Choroid plexus epithelial cell (primary cell): Measurements from ENCODE around the gene MYO15A.
A peak's percentile ranks its signal among the peaks of the same experiment; 100 is the strongest.

Source experiments
- DNase-seq: peaks from one replicate; pipeline ENCODE4 v3.0.0-alpha.2; 2010; ENCODE audit warnings: low read depth
- H3K4me3 ChIP-seq: 2 replicates; pipeline ENCODE4 v1.5.1; 2011; ENCODE audit warnings: low read depth, mild to moderate bottlenecking, control low read depth, low read length, moderate library complexity
- CTCF ChIP-seq: conservative IDR thresholded peaks from 2 replicates; pipeline ENCODE4 v1.5.1; 2011; ENCODE audit warnings: low read depth, mild to moderate bottlenecking, control low read depth, inconsistent platforms, low read length, moderate library complexity

MYO15A gene

GRCh38 chr17:18161207-18162145, 52.9 kb downstream of the MYO15A start:
- DNase-seq = peak; percentile 8
- no peak for TF ChIP-seq CTCF
- no peak overlapping the region for H3K4me3 ChIP-seq

DNA sequence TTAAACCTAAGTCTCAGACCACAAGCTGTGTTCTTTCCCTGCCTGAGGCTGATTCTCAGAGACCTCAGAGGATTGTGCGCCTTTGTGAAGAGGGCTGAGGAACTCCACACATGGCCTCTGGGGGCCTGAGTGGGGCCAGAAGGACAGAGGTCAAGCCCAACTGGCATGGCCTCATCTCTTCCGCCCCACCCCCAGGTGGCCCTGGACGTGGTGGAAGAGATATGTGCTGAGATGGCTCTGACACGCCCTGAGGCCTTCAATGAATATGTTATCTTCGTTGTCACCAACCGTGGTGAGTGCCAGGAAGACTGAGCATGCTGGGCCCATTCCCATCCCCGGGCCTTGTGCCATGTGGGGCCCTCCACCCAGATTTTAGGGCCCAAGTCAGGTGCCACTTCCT, 55.0 kb downstream of the MYO15A start:
- TF ChIP-seq CTCF = no peak
- DNase-seq = no peak
- no peak overlapping the region for H3K4me3 ChIP-seq

DNA sequence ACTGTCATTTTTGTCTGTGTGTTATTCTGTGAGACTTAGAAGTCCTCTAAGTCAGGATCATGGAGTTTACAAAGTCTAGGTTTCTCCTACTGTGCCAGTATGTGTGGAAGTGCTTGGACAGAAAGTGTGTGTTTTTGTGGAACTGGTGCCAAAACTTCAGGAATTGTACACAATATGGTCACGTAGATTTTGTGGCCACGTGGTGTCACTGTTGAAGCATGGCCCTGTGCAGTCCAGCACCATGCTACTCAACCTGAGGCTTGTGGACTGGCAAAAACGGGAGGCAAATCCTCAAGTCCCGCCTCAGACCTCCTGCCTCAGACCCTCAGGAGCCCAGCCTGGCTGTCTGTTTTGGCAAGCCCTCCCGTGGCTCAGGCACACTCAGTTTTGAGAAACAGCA, 58.3 kb downstream of the MYO15A start:
- no peak overlapping the region for H3K4me3 ChIP-seq
- DNase-seq = no peak

GRCh38 chr17:18167421-18167820, 58.9 kb downstream of the MYO15A start:
- TF ChIP-seq CTCF = no peak
- no peak for DNase-seq
- no peak overlapping the region for H3K4me3 ChIP-seq

More for the DNA sequence above, 58.3 kb downstream of the MYO15A start:
- peak; percentile 26 for TF ChIP-seq CTCF

- DNase-seq = no peak
- TF ChIP-seq CTCF = peak; percentile 16
- no peak overlapping the region for H3K4me3 ChIP-seq
Observed at GRCh38 chr17:18172531-18173278, 64.1 kb downstream of the MYO15A start.

- H3K4me3 ChIP-seq = no peak overlapping the region
- no peak for TF ChIP-seq CTCF
- no peak for DNase-seq
Observed at GRCh38 chr17:18173740-18174139, 65.2 kb downstream of the MYO15A start.
